CD14-positive monocyte (primary cell): ENCODE data around the gene SLC16A11. TPM values are rescaled to one million over a fixed set of nuclear protein-coding genes. Genes with fewer than 3 reads are reported as not detected.

Experiments
- DNase-seq, 3 donors: peaks; one replicate each; pipeline ENCODE4 v3.0.0-alpha.2; 2011 to 2022
- H2AFZ ChIP-seq: 2 replicates; pipeline ENCODE4 v1.6.0; 2012; ENCODE audit warnings: mild to moderate bottlenecking, low read depth, low read length, inconsistent platforms; ENCODE audit not compliant: insufficient read depth, poor library complexity, severe bottlenecking
- H3K27ac ChIP-seq, 2 donors: 1 replicate in 1 of 2; 2 replicates in 1 of 2; pipeline ENCODE4 v1.5.1; 2012 to 2013; ENCODE audit warnings: low read length in 2 of 2, control low read depth in 1 of 2, inconsistent platforms in 1 of 2, low read depth in 1 of 2, mild to moderate bottlenecking in 1 of 2
- H3K27me3 ChIP-seq, 2 donors: one replicate each; pipeline versions ENCODE4 v1.6.0 to v1.6.1; 2011 to 2013; ENCODE audit warnings: low read length in 2 of 2; ENCODE audit not compliant: control insufficient read depth in 2 of 2, insufficient read depth in 2 of 2
- H3K36me3 ChIP-seq, 2 donors: replicated peaks in 1 of 2; 1 replicate in 1 of 2; 2 replicates in 1 of 2; pipeline versions ENCODE4 v1.5.1 to v1.6.1; 2012 to 2013; ENCODE audit warnings: low read length in 2 of 2, control low read depth in 1 of 2, inconsistent platforms in 1 of 2, mild to moderate bottlenecking in 1 of 2; ENCODE audit not compliant: insufficient read depth in 2 of 2, control insufficient read depth in 1 of 2
- H3K4me1 ChIP-seq, 2 donors: 1 replicate in 1 of 2; 2 replicates in 1 of 2; pipeline versions ENCODE4 v1.5.1 to v1.6.1; 2012 to 2013; ENCODE audit warnings: low read length in 2 of 2, control low read depth in 1 of 2, inconsistent platforms in 1 of 2, mild to moderate bottlenecking in 1 of 2, moderate library complexity in 1 of 2; ENCODE audit not compliant: insufficient read depth in 2 of 2, control insufficient read depth in 1 of 2
- H3K4me2 ChIP-seq: replicated peaks from 2 replicates; pipeline ENCODE3; 2012; ENCODE audit warnings: low read length, moderate library complexity, mild to moderate bottlenecking; ENCODE audit not compliant: poor library complexity, severe bottlenecking; ENCODE audit errors: extremely low read depth
- H3K4me3 ChIP-seq, 3 experiments: fragments of 200-600 bp in 1 of 3; sonication (generic) in 1 of 3; replicated peaks in 1 of 3; 1 replicate in 2 of 3; 2 replicates in 1 of 3; pipeline ENCODE4 v1.5.1; 2011 to 2013; ENCODE audit warnings: low read length in 3 of 3, mild to moderate bottlenecking in 3 of 3, control low read depth in 2 of 3, low read depth in 2 of 3, inconsistent platforms in 1 of 3, moderate library complexity in 1 of 3
- H3K79me2 ChIP-seq: 2 replicates; pipeline ENCODE4 v1.6.0; 2012; ENCODE audit warnings: mild to moderate bottlenecking, control low read depth, inconsistent platforms, low read length, moderate library complexity; ENCODE audit not compliant: insufficient read depth
- H3K9ac ChIP-seq: 2 replicates; pipeline ENCODE4 v1.6.0; 2017; ENCODE audit warnings: low read length, mild to moderate bottlenecking; ENCODE audit not compliant: insufficient read depth, poor library complexity, severe bottlenecking
- H3K9me3 ChIP-seq, 2 donors: replicated peaks in 1 of 2; 1 replicate in 1 of 2; 2 replicates in 1 of 2; pipeline versions ENCODE4 v1.5.1 to v1.6.1; 2012 to 2013; ENCODE audit warnings: low read length in 2 of 2, control low read depth in 1 of 2; ENCODE audit not compliant: control insufficient read depth in 1 of 2, insufficient read depth in 1 of 2
- H4K20me1 ChIP-seq: 2 replicates; pipeline ENCODE4 v1.6.0; 2012; ENCODE audit warnings: mild to moderate bottlenecking, low read length, control low read depth, moderate library complexity; ENCODE audit not compliant: insufficient read depth
- H3K27ac Mint-ChIP-seq, 7 donors: one replicate each; pipeline ENCODE4 v1.8.0; 2020; ENCODE audit warnings: mild to moderate bottlenecking in 7 of 7, mixed read lengths in 7 of 7, moderate library complexity in 6 of 7, inconsistent platforms in 2 of 7
- H3K27me3 Mint-ChIP-seq, 3 donors: one replicate each; pipeline ENCODE4 v1.8.0; 2021 to 2022; ENCODE audit warnings: low read depth in 3 of 3, mild to moderate bottlenecking in 3 of 3, mixed read lengths in 3 of 3, moderate library complexity in 3 of 3, inconsistent platforms in 1 of 3
- H3K36me3 Mint-ChIP-seq, 2 donors: one replicate each; pipeline ENCODE4 v1.8.0; 2020; ENCODE audit warnings: mixed read lengths in 2 of 2, inconsistent platforms in 1 of 2, mild to moderate bottlenecking in 1 of 2
- H3K4me1 Mint-ChIP-seq: one replicate; pipeline ENCODE4 v1.8.0; 2020; ENCODE audit warnings: mild to moderate bottlenecking, mixed read lengths
- H3K4me3 Mint-ChIP-seq, 2 donors: one replicate each; pipeline ENCODE4 v1.8.0; 2020; ENCODE audit warnings: mild to moderate bottlenecking in 2 of 2, mixed read lengths in 2 of 2, moderate library complexity in 1 of 2
- H3K9me3 Mint-ChIP-seq, 7 donors: one replicate each; pipeline ENCODE4 v1.8.0; 2020 to 2022; ENCODE audit warnings: mixed read lengths in 7 of 7, mild to moderate bottlenecking in 6 of 7, moderate library complexity in 6 of 7, inconsistent platforms in 2 of 7
- CTCF ChIP-seq: fragments of 200-600 bp; IDR thresholded peaks from one replicate; pipeline ENCODE4 v1.8.0; 2022; ENCODE audit warnings: antibody characterized with exemption, mild to moderate bottlenecking
- WGBS: methylation state at CpG from one replicate; pipeline ENCODE4 v1.1.5; 2013; ENCODE audit warnings: missing lambda C conversion rate; ENCODE audit not compliant: insufficient coverage; 5-methylcytosine and 5-hydroxymethylcytosine counted together
- intact Hi-C, 2 donors: fragments of 100-400 bp; cut with micrococcal nuclease; formaldehyde crosslinking; loops; one replicate each; pipeline versions ENCODE4 v1.15.0 to v1.15.1; 2023
- polyA plus RNA-seq, 3 donors: library from polyadenylated mRNA; depleted of rRNA in 1 of 3; unstranded in 2 of 3; stranded (reverse) in 1 of 3; fragments of 300-500 nt in 2 of 3; fragments of >200 nt in 1 of 3; fragmentation: Illumina TruSeq in 2 of 3; gene quantifications; 1 replicate in 2 of 3; 2 replicates in 1 of 3; pipeline ENCODE4 v1.2.3, GENCODE V29; 2012 to 2021

SLC16A11 gene
- polyA plus RNA-seq, 3 donors = not detected

GRCh38 chr17:7070712-7071111 lies 26.8 kb upstream of the SLC16A11 start:
- no peak overlapping the region for H3K27ac ChIP-seq
- Mint-ChIP-seq H3K36me3 (peaks cover 23 to 33% of the 10 kb centered on the region in 2 donors), H3K4me1 (peaks cover 6% of the 10 kb centered on the region), H3K27me3 (peaks cover 4 to 11% (median 7%) of the 10 kb centered on the region in 3 donors), H3K9me3 (peaks cover 11 to 23% (median 17%) of the 10 kb centered on the region in 7 donors), H3K4me3 (no peak overlapping the region), H3K27ac (no peak overlapping the region)
- H3K27me3 ChIP-seq = no peaks in the 10 kb centered on the region
- 0% methylated on average over 1 of the region's 3 CpGs for WGBS
- no peaks in the 10 kb centered on the region for H4K20me1 ChIP-seq
- intact Hi-C loops = loop anchor here in 1 of 2 donors (10.0 kb wide), 1 partner anchor 1534 kb away; no protein-coding TSS in a partner anchor
- DNase-seq = no peak
- H2AFZ ChIP-seq = no peak overlapping the region
- no peaks in the 10 kb centered on the region for H3K79me2 ChIP-seq
- H3K4me1 ChIP-seq = peaks cover 0 to 5% of the 10 kb centered on the region in 2 donors
- TF ChIP-seq CTCF = no peak
- H3K4me2 ChIP-seq = no peak overlapping the region
- H3K4me3 ChIP-seq = no peak overlapping the region
- peaks cover 14 to 16% of the 10 kb centered on the region in 2 donors for H3K9me3 ChIP-seq
- H3K9ac ChIP-seq = no peak overlapping the region
- peaks cover 0 to 3% of the 10 kb centered on the region in 2 donors for H3K36me3 ChIP-seq

GRCh38 chr17:7068268-7068667 lies 24.4 kb upstream of the SLC16A11 start:
- H3K9me3 ChIP-seq = peaks cover 14 to 16% of the 10 kb centered on the region in 2 donors
- no peak overlapping the region for H2AFZ ChIP-seq
- no peaks in the 10 kb centered on the region for H3K79me2 ChIP-seq
- peaks cover 11 to 23% (median 16%) of the 10 kb centered on the region in 7 donors for H3K9me3 Mint-ChIP-seq
- no peak overlapping the region for H3K4me3 Mint-ChIP-seq
- no CpG with 5 or more reads among the region's 1 CpG for WGBS
- intact Hi-C loops = loop anchor here in 1 of 2 donors (5.0 kb wide), 1 partner anchor 699 kb away; no protein-coding TSS in a partner anchor
- H3K27me3 Mint-ChIP-seq = peaks cover 6 to 15% (median 6%) of the 10 kb centered on the region in 3 donors
- H3K36me3 Mint-ChIP-seq = peaks cover 10 to 20% of the 10 kb centered on the region in 2 donors
- no peaks in the 10 kb centered on the region for H3K27me3 ChIP-seq
- H3K36me3 ChIP-seq = no peaks in the 10 kb centered on the region
- H4K20me1 ChIP-seq = no peaks in the 10 kb centered on the region
- no peak for DNase-seq
- no peak overlapping the region for H3K9ac ChIP-seq
- peaks cover 23% of the 10 kb centered on the region for H3K4me1 Mint-ChIP-seq
- no peak overlapping the region for H3K4me3 ChIP-seq
- no peak overlapping the region for H3K27ac Mint-ChIP-seq
- no peak for TF ChIP-seq CTCF
- H3K4me1 ChIP-seq = peaks cover 7 to 20% of the 10 kb centered on the region in 2 donors
- H3K4me2 ChIP-seq = no peak overlapping the region
- no peak overlapping the region for H3K27ac ChIP-seq
